Kidney epithelial cell (primary cell): ENCODE measurements around the gene ANKRD40. TPM values are rescaled to one million over a fixed set of nuclear protein-coding genes. Genes with fewer than 3 reads are reported as not detected.

Experiments
- DNase-seq: peaks from one replicate; pipeline ENCODE4 v3.0.0-alpha.2; 2010; ENCODE audit warnings: low read depth
- H3K27me3 ChIP-seq: 2 replicates; pipeline ENCODE4 v1.6.0; 2011; ENCODE audit warnings: low read length; ENCODE audit not compliant: control insufficient read depth, insufficient read depth
- H3K36me3 ChIP-seq: 2 replicates; pipeline ENCODE4 v1.5.1; 2011; ENCODE audit warnings: low read length; ENCODE audit not compliant: control insufficient read depth, insufficient read depth
- H3K4me3 ChIP-seq: 2 replicates; pipeline ENCODE4 v1.5.1; 2011; ENCODE audit warnings: low read depth, mild to moderate bottlenecking, control low read depth, low read length
- CTCF ChIP-seq: IDR thresholded peaks from 2 replicates; pipeline ENCODE4 v1.5.1; 2011; ENCODE audit warnings: mild to moderate bottlenecking, moderate library complexity, low read length, control low read depth, inconsistent platforms; ENCODE audit not compliant: insufficient read depth, poor library complexity, severe bottlenecking
- total RNA-seq: library from RNA; depleted of rRNA; stranded (reverse); fragments of >200 nt; gene quantifications from 2 replicates; pipeline ENCODE4 v1.2.3, GENCODE V29; 2015

The ANKRD40 gene
- total RNA-seq, 1 donor from 2014 or later: 30.7 TPM

- no peak for TF ChIP-seq CTCF
- DNase-seq: no peak
- Histone ChIP-seq H3K27me3 (no peaks in the 10 kb centered on the region), H3K4me3 (no peak overlapping the region), H3K36me3 (no peaks in the 10 kb centered on the region)
These were observed 21.8 kb downstream of the ANKRD40 start for GRCh38 chr17:50685691-50686493.

GRCh38 chr17:50685334-50685665 lies 22.4 kb downstream of the ANKRD40 start:
- Histone ChIP-seq H3K4me3 (no peak overlapping the region), H3K36me3 (no peaks in the 10 kb centered on the region), H3K27me3 (no peaks in the 10 kb centered on the region)
- DNase-seq: no peak
- no peak for TF ChIP-seq CTCF

- Histone ChIP-seq H3K27me3 (no peaks in the 10 kb centered on the region), H3K4me3 (no peak overlapping the region), H3K36me3 (no peaks in the 10 kb centered on the region)
- TF ChIP-seq CTCF: no peak
- no peak for DNase-seq
These were observed 22.9 kb downstream of the ANKRD40 start for GRCh38 chr17:50684612-50685333.

- Histone ChIP-seq H3K4me3 (no peak overlapping the region), H3K27me3 (no peaks in the 10 kb centered on the region), H3K36me3 (no peaks in the 10 kb centered on the region)
- no peak for DNase-seq
- TF ChIP-seq CTCF: no peak
These were observed 23.5 kb downstream of the ANKRD40 start for GRCh38 chr17:50684288-50684611.

GRCh38 chr17:50683434-50684287 lies 24.1 kb downstream of the ANKRD40 start:
- no peaks in the 10 kb centered on the region for H3K36me3 ChIP-seq
- H3K27me3 ChIP-seq: no peaks in the 10 kb centered on the region
- TF ChIP-seq CTCF: no peak
- DNase-seq: no peak
- H3K4me3 ChIP-seq: no peak overlapping the region
